BE2C (cell line): ENCODE data around the gene SEMA3B.
A peak's percentile ranks its signal among the peaks of the same experiment; 100 is the strongest.

Experiments
- DNase-seq: peaks from one replicate; pipeline ENCODE4 v3.0.0-alpha.2; 2020
- H3K27me3 ChIP-seq: fragments of 250-450 bp; sonication (Bioruptor Pico); 2 replicates; pipeline ENCODE4 v1.5.1; 2020; ENCODE audit warnings: mild to moderate bottlenecking
- H3K36me3 ChIP-seq: fragments of 250-450 bp; sonication (Bioruptor Pico); 2 replicates; pipeline ENCODE4 v1.5.1; 2020; ENCODE audit warnings: mild to moderate bottlenecking
- H3K4me1 ChIP-seq: fragments of 250-450 bp; sonication (Bioruptor Pico); 2 replicates; pipeline ENCODE4 v1.5.1; 2020
- H3K4me3 ChIP-seq: 2 replicates; pipeline ENCODE4 v1.5.1; 2011; ENCODE audit warnings: low read depth, low read length
- H3K9me3 ChIP-seq: fragments of 250-450 bp; sonication (Bioruptor Pico); 2 replicates; pipeline ENCODE4 v1.5.1; 2020
- CTCF ChIP-seq: IDR thresholded peaks from 2 replicates; pipeline ENCODE4 v1.5.1; 2012; ENCODE audit warnings: mild to moderate bottlenecking, low read depth, low read length

SEMA3B gene

GRCh38 chr3:50230794-50231125 is 38.2 kb upstream of the SEMA3B start:
- H3K4me1 ChIP-seq = no peaks in the 10 kb centered on the region
- H3K27me3 ChIP-seq = no peaks in the 10 kb centered on the region
- DNase-seq = no peak
- no peak overlapping the region for H3K4me3 ChIP-seq
- no peak for TF ChIP-seq CTCF
- H3K36me3 ChIP-seq = no peaks in the 10 kb centered on the region
- H3K9me3 ChIP-seq = no peaks in the 10 kb centered on the region

- Histone ChIP-seq H3K4me3 (no peak overlapping the region), H3K9me3 (no peaks in the 10 kb centered on the region), H3K36me3 (no peaks in the 10 kb centered on the region), H3K4me1 (no peaks in the 10 kb centered on the region), H3K27me3 (no peaks in the 10 kb centered on the region)
- no peak for TF ChIP-seq CTCF
- DNase-seq = no peak
Measured at GRCh38 chr3:50231581-50231980, 37.4 kb upstream of the SEMA3B start.

GRCh38 chr3:50232303-50232702 is 36.6 kb upstream of the SEMA3B start:
- no peak for TF ChIP-seq CTCF
- Histone ChIP-seq H3K4me1 (no peaks in the 10 kb centered on the region), H3K9me3 (no peaks in the 10 kb centered on the region), H3K4me3 (no peak overlapping the region), H3K27me3 (no peaks in the 10 kb centered on the region), H3K36me3 (no peaks in the 10 kb centered on the region)
- DNase-seq = no peak

- DNase-seq = no peak
- no peaks in the 10 kb centered on the region for H3K36me3 ChIP-seq
- no peaks in the 10 kb centered on the region for H3K27me3 ChIP-seq
- no peak for TF ChIP-seq CTCF
- H3K9me3 ChIP-seq = no peaks in the 10 kb centered on the region
- no peaks in the 10 kb centered on the region for H3K4me1 ChIP-seq
- H3K4me3 ChIP-seq = no peak overlapping the region
Measured at GRCh38 chr3:50233176-50233575, 35.8 kb upstream of the SEMA3B start.

GRCh38 chr3:50235716-50236483 is 33.0 kb upstream of the SEMA3B start, which contains the start of gene GNAI2:
Gene GNAI2 (plus strand): TSS chr3:50236204. CDS start chr3:50236336, 132 bp downstream.
- DNase-seq = peak; percentile 95
- no peak for TF ChIP-seq CTCF
- H3K27me3 ChIP-seq = no peaks in the 10 kb centered on the region
- peak within 1 kb of the TSS; percentile 66 for H3K4me3 ChIP-seq
- H3K9me3 ChIP-seq = no peaks in the 10 kb centered on the region
- H3K36me3 ChIP-seq = no peaks in the 10 kb centered on the region
- H3K4me1 ChIP-seq = no peaks in the 10 kb centered on the region

GRCh38 chr3:50236484-50237132 is 32.3 kb upstream of the SEMA3B start:
- no peaks in the 10 kb centered on the region for H3K36me3 ChIP-seq
- DNase-seq = no peak
- no peaks in the 10 kb centered on the region for H3K4me1 ChIP-seq
- no peaks in the 10 kb centered on the region for H3K9me3 ChIP-seq
- H3K27me3 ChIP-seq = no peaks in the 10 kb centered on the region
- H3K4me3 ChIP-seq = peak overlapping the region; percentile 66
- no peak for TF ChIP-seq CTCF
